Ovary (tissue), 3 donors: ENCODE measurements around the gene PTMA.

Source experiments
- EP300 ChIP-seq: sonication (generic); formaldehyde crosslinking; IDR thresholded peaks from one replicate; pipeline ENCODE4 v1.6.1; 2017; ENCODE audit warnings: antibody characterized with exemption
- POLR2A ChIP-seq: fragments of 450-650 bp; IDR thresholded peaks from one replicate; pipeline ENCODE4 v1.6.1; 2017; ENCODE audit warnings: antibody characterized with exemption, mild to moderate bottlenecking, moderate library complexity
- TF ChIP-seq, protein P1 (sequence below), 3 donors: fragments of 450-650 bp in 2 of 3; fragments of 200-600 bp in 1 of 3; IDR thresholded peaks; one replicate each; pipeline versions ENCODE4 v1.5.1 to v1.8.0; 2016 to 2022; ENCODE audit warnings: antibody characterized with exemption in 3 of 3, mild to moderate bottlenecking in 1 of 3
- donor health status: DM: no; HTN: no; CAD: no.

DNA sequence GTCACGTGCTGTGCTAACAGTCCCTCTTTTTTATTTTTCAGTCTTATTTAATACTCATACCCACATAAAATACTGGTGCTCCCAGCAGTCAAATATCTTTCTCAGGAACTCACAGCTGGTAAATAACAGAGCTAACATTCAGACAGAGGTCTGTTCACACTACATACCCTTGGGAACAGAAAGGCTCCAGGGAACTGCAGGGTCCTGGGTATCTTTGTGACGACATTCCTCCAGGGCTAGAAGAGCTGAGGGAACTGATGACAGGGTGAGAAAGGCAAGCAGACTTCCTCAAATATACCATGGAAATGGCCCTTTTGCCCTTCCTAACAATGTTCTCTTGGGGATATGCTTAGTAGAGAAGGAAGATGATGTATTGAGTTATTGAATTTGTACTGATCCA, 53.4 kb downstream of the PTMA start:
- TF ChIP-seq, protein P1, sequence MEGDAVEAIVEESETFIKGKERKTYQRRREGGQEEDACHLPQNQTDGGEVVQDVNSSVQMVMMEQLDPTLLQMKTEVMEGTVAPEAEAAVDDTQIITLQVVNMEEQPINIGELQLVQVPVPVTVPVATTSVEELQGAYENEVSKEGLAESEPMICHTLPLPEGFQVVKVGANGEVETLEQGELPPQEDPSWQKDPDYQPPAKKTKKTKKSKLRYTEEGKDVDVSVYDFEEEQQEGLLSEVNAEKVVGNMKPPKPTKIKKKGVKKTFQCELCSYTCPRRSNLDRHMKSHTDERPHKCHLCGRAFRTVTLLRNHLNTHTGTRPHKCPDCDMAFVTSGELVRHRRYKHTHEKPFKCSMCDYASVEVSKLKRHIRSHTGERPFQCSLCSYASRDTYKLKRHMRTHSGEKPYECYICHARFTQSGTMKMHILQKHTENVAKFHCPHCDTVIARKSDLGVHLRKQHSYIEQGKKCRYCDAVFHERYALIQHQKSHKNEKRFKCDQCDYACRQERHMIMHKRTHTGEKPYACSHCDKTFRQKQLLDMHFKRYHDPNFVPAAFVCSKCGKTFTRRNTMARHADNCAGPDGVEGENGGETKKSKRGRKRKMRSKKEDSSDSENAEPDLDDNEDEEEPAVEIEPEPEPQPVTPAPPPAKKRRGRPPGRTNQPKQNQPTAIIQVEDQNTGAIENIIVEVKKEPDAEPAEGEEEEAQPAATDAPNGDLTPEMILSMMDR (IDR thresholded peaks at IDR 0.05): no peak
- TF ChIP-seq POLR2A (no peak), EP300 (no peak)
